HepG2 (cell line): ENCODE data around the gene LTA. TPM values are rescaled to one million over a fixed set of nuclear protein-coding genes. Genes with fewer than 3 reads are reported as not detected.

Experiments
- ADNP ChIP-seq: sonication (generic); formaldehyde crosslinking; IDR thresholded peaks from 2 replicates; pipeline ENCODE4 v1.4.0; 2020; ENCODE audit warnings: missing genetic modification reagents
- ARHGAP35 ChIP-seq: sonication (generic); formaldehyde crosslinking; IDR thresholded peaks from 2 replicates; pipeline ENCODE4 v1.9.0; 2022; ENCODE audit warnings: mild to moderate bottlenecking, inconsistent platforms, moderate library complexity, missing genetic modification reagents, borderline replicate concordance
- ATF7 ChIP-seq, 2 experiments: fragments of 450-650 bp in 1 of 2; sonication (generic) in 1 of 2; formaldehyde crosslinking in 1 of 2; IDR thresholded peaks; 2 replicates each; pipeline versions ENCODE4 v1.4.0 to v1.6.1; 2016 to 2020; ENCODE audit warnings: antibody characterized with exemption in 1 of 2, mild to moderate bottlenecking in 1 of 2, missing genetic modification reagents in 1 of 2
- CREB1 ChIP-seq, 2 experiments: fragments of 450-650 bp in 1 of 2; IDR thresholded peaks; 2 replicates each; pipeline ENCODE4 v1.6.1; 2016 to 2017; ENCODE audit warnings: control low read depth in 1 of 2, mild to moderate bottlenecking in 1 of 2, missing compliant biosample characterization in 1 of 2, missing genetic modification characterization in 1 of 2
- ELF3 ChIP-seq: IDR thresholded peaks from 2 replicates; pipeline ENCODE4 v1.6.1; 2016; ENCODE audit warnings: missing genetic modification reagents, missing compliant biosample characterization
- FOXM1 ChIP-seq: sonication (generic); formaldehyde crosslinking; IDR thresholded peaks from 2 replicates; pipeline ENCODE4 v1.5.0; 2020; ENCODE audit warnings: missing genetic modification reagents
- HNRNPL ChIP-seq: fragments of 200-400 bp; formaldehyde crosslinking; IDR thresholded peaks from 2 replicates; pipeline ENCODE4 v1.6.1; 2017; ENCODE audit warnings: mild to moderate bottlenecking, low read depth, low read length
- MTA1 ChIP-seq: sonication (generic); formaldehyde crosslinking; IDR thresholded peaks from 2 replicates; pipeline ENCODE4 v1.4.0; 2020; ENCODE audit warnings: missing genetic modification reagents, mild to moderate bottlenecking, borderline replicate concordance
- MTF2 ChIP-seq: sonication (generic); formaldehyde crosslinking; IDR thresholded peaks from 2 replicates; pipeline ENCODE4 v1.5.0; 2020; ENCODE audit warnings: missing genetic modification reagents, borderline replicate concordance
- RARG ChIP-seq: sonication (generic); formaldehyde crosslinking; IDR thresholded peaks from 2 replicates; pipeline ENCODE4 v1.4.0; 2020; ENCODE audit warnings: low read depth, mild to moderate bottlenecking, missing genetic modification reagents
- SCMH1 ChIP-seq: sonication (generic); formaldehyde crosslinking; IDR thresholded peaks from 2 replicates; pipeline ENCODE4 v1.9.0; 2021; ENCODE audit warnings: missing genetic modification reagents, mild to moderate bottlenecking, borderline replicate concordance
- SP2 ChIP-seq: sonication (generic); formaldehyde crosslinking; IDR thresholded peaks from 2 replicates; pipeline ENCODE4 v1.5.1; 2020; ENCODE audit warnings: mild to moderate bottlenecking, missing genetic modification reagents
- TCF7 ChIP-seq: sonication (generic); IDR thresholded peaks from 2 replicates; pipeline ENCODE4 v1.6.1; 2016; ENCODE audit warnings: antibody characterized with exemption, low read depth
- ZNF143 ChIP-seq: sonication (generic); formaldehyde crosslinking; IDR thresholded peaks from 2 replicates; pipeline ENCODE4 v1.4.0; 2020; ENCODE audit warnings: missing genetic modification reagents
- ZNF17 ChIP-seq: sonication (generic); formaldehyde crosslinking; IDR thresholded peaks from 2 replicates; pipeline ENCODE4 v1.5.0; 2020; ENCODE audit warnings: mild to moderate bottlenecking, missing genetic modification reagents
- ZNF33B ChIP-seq: sonication (generic); formaldehyde crosslinking; IDR thresholded peaks from 2 replicates; pipeline ENCODE4 v1.5.1; 2020; ENCODE audit warnings: mild to moderate bottlenecking, missing genetic modification reagents
- ZNF484 ChIP-seq: sonication (generic); formaldehyde crosslinking; IDR thresholded peaks from 2 replicates; pipeline ENCODE4 v1.5.1; 2020; ENCODE audit warnings: mild to moderate bottlenecking, low read depth, missing genetic modification reagents, borderline replicate concordance
- ZNF619 ChIP-seq: sonication (generic); formaldehyde crosslinking; IDR thresholded peaks from 2 replicates; pipeline ENCODE4 v1.4.0; 2020; ENCODE audit warnings: mild to moderate bottlenecking, missing genetic modification reagents
- ZNF747 ChIP-seq: sonication (generic); formaldehyde crosslinking; IDR thresholded peaks from 2 replicates; pipeline ENCODE4 v1.8.1; 2023; ENCODE audit warnings: missing genetic modification reagents, mild to moderate bottlenecking, borderline replicate concordance
- polyA plus RNA-seq, 8 experiments: library from polyadenylated mRNA; depleted of rRNA in 3 of 8; stranded (reverse) in 7 of 8; unstranded in 1 of 8; fragments of >200 nt; fragmentation: Illumina TruSeq in 4 of 8; extraction: Trizol in 4 of 8; gene quantifications; 2 replicates each; pipeline versions ENCODE4 v1.2.1 to v1.2.3, GENCODE V29; 2011 to 2016; ENCODE audit warnings: low read depth in 4 of 8, missing spikeins in 1 of 8, mixed read lengths in 1 of 8; ENCODE audit not compliant: insufficient read depth in 1 of 8
- total RNA-seq, 5 experiments: library from RNA; depleted of rRNA; stranded (reverse); fragments of >200 nt; fragmentation: Illumina TruSeq; extraction: Trizol; gene quantifications; 2 replicates each; pipeline ENCODE4 v1.2.3, GENCODE V29; 2016; ENCODE audit warnings: low read depth in 1 of 5
- TF ChIP-seq, protein P1 (sequence below): sonication (generic); formaldehyde crosslinking; IDR thresholded peaks from 2 replicates; pipeline ENCODE4 v1.8.0; 2023; ENCODE audit warnings: mild to moderate bottlenecking, missing genetic modification reagents
- TF ChIP-seq, protein P2 (sequence below): sonication (generic); formaldehyde crosslinking; IDR thresholded peaks from 2 replicates; pipeline ENCODE4 v1.8.0; 2022; ENCODE audit warnings: mild to moderate bottlenecking, missing genetic modification reagents
- TF ChIP-seq, protein P3 (sequence below): IDR thresholded peaks from 2 replicates; pipeline ENCODE4 v1.6.1; 2016; ENCODE audit warnings: low read depth
- TF ChIP-seq, protein P4 (sequence below): sonication (generic); formaldehyde crosslinking; IDR thresholded peaks from 2 replicates; pipeline ENCODE4 v1.4.0; 2020; ENCODE audit warnings: missing genetic modification reagents

Gene LTA
- total and polyA plus RNA-seq, 2 of the 13 experiments (the other 11 are each of a cell fraction or from before 2014, with no cell fraction given), result 0.09 TPM; not detected in 1

DNA sequence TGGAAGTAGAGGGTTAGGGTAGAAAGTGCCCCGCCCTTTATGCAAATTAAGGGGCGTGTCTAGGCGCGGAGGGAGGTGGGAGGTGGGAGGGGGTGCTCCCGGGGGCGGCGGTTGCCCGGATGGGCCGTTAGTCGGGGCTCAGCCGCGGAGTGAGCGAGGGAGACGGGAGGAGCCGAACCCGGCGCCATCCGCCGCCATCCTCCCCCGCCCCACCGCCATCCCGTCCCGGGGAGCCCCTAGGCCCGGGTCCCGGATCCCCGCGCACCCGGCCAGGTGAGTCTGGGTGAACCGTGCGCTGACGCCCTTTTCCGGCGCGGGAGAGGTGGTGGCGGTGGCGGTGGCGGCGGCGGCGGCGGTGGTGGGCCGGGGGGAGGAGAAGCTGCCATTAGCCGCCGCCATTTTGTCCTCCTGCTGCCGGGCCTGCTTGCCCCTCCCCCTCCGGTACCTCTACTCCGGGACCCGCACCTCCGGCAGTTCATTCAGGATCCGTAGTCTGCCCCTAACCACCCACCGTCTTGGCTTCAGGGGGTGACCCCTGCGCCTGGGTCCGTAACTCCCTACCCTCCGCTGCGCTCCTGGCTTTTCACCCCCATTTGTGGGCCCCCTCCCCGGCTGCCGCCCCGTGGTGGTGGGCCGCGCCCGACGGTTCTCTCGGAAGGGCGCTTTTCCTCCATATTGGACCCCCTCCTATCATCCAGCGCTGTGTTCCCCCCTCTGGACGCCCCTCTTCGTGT is 48.7 kb downstream of the LTA start, which contains the start of gene PRRC2A (continued):
- TF ChIP-seq MTF2 (CRISPR knock-in tag) (peak; percentile 93), SCMH1 (CRISPR knock-in tag) (no peak), ZNF619 (no peak; the same call in 1 of the 2 replicates), ZNF747 (CRISPR knock-in tag) (no peak; the same call in none of the 2 replicates), CREB1 (IDR thresholded peaks at IDR 0.05) (no peak), CREB1 (CRISPR knock-in tag; IDR thresholded peaks at IDR 0.05) (no peak), MTA1 (CRISPR knock-in tag) (peak; percentile 70; the same call in 1 of the 2 replicates), ZNF33B (CRISPR knock-in tag) (peak; percentile 70; the same call in 1 of the 2 replicates), ZNF484 (no peak), ARHGAP35 (CRISPR knock-in tag) (0 out of 2 replicates have a peak, but pooled peaks have one; percentile 9), ELF3 (CRISPR knock-in tag) (no peak), ZNF143 (no peak), ATF7 (IDR thresholded peaks at IDR 0.05) (no peak), ATF7 (CRISPR knock-in tag; IDR thresholded peaks at IDR 0.05) (peak; percentile 25; the same call in 1 of the 2 replicates), TCF7 (no peak), ADNP (CRISPR knock-in tag) (no peak), FOXM1 (CRISPR knock-in tag) (peak; percentile 49; the same call in 1 of the 2 replicates), RARG (no peak; the same call in 1 of the 2 replicates), SP2 (CRISPR knock-in tag) (no peak; the same call in 1 of the 2 replicates), HNRNPL (peak; percentile 53; the same call in 1 of the 2 replicates), ZNF17 (no peak; the same call in 1 of the 2 replicates)
- TF ChIP-seq, protein P1, sequence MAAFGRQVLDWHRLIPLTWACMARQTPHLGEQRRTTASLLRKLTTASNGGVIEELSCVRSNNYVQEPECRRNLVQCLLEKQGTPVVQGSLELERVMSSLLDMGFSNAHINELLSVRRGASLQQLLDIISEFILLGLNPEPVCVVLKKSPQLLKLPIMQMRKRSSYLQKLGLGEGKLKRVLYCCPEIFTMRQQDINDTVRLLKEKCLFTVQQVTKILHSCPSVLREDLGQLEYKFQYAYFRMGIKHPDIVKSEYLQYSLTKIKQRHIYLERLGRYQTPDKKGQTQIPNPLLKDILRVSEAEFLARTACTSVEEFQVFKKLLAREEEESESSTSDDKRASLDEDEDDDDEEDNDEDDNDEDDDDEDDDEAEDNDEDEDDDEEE (CRISPR knock-in tag), result no peak
- TF ChIP-seq, protein P2, sequence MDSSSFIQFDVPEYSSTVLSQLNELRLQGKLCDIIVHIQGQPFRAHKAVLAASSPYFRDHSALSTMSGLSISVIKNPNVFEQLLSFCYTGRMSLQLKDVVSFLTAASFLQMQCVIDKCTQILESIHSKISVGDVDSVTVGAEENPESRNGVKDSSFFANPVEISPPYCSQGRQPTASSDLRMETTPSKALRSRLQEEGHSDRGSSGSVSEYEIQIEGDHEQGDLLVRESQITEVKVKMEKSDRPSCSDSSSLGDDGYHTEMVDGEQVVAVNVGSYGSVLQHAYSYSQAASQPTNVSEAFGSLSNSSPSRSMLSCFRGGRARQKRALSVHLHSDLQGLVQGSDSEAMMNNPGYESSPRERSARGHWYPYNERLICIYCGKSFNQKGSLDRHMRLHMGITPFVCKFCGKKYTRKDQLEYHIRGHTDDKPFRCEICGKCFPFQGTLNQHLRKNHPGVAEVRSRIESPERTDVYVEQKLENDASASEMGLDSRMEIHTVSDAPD (CRISPR knock-in tag), result no peak
- TF ChIP-seq, protein P3, sequence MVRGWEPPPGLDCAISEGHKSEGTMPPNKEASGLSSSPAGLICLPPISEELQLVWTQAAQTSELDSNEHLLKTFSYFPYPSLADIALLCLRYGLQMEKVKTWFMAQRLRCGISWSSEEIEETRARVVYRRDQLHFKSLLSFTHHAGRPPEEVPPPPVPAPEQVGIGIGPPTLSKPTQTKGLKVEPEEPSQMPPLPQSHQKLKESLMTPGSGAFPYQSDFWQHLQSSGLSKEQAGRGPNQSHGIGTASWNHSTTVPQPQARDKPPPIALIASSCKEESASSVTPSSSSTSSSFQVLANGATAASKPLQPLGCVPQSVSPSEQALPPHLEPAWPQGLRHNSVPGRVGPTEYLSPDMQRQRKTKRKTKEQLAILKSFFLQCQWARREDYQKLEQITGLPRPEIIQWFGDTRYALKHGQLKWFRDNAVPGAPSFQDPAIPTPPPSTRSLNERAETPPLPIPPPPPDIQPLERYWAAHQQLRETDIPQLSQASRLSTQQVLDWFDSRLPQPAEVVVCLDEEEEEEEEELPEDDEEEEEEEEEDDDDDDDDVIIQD (CRISPR knock-in tag), result no peak
- TF ChIP-seq, protein P4, sequence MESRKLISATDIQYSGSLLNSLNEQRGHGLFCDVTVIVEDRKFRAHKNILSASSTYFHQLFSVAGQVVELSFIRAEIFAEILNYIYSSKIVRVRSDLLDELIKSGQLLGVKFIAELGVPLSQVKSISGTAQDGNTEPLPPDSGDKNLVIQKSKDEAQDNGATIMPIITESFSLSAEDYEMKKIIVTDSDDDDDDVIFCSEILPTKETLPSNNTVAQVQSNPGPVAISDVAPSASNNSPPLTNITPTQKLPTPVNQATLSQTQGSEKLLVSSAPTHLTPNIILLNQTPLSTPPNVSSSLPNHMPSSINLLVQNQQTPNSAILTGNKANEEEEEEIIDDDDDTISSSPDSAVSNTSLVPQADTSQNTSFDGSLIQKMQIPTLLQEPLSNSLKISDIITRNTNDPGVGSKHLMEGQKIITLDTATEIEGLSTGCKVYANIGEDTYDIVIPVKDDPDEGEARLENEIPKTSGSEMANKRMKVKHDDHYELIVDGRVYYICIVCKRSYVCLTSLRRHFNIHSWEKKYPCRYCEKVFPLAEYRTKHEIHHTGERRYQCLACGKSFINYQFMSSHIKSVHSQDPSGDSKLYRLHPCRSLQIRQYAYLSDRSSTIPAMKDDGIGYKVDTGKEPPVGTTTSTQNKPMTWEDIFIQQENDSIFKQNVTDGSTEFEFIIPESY (CRISPR knock-in tag), result 0 out of 2 replicates have a peak, but pooled peaks have one; percentile 23
